Measurements from ENCODE around the gene ZNF688.
"Not testable (repeated sequence)": the region's sequence is repeated elsewhere in the genome, so short reads cannot be mapped to it uniquely, and the experiment has no call there.

ZNF688 gene

DNA sequence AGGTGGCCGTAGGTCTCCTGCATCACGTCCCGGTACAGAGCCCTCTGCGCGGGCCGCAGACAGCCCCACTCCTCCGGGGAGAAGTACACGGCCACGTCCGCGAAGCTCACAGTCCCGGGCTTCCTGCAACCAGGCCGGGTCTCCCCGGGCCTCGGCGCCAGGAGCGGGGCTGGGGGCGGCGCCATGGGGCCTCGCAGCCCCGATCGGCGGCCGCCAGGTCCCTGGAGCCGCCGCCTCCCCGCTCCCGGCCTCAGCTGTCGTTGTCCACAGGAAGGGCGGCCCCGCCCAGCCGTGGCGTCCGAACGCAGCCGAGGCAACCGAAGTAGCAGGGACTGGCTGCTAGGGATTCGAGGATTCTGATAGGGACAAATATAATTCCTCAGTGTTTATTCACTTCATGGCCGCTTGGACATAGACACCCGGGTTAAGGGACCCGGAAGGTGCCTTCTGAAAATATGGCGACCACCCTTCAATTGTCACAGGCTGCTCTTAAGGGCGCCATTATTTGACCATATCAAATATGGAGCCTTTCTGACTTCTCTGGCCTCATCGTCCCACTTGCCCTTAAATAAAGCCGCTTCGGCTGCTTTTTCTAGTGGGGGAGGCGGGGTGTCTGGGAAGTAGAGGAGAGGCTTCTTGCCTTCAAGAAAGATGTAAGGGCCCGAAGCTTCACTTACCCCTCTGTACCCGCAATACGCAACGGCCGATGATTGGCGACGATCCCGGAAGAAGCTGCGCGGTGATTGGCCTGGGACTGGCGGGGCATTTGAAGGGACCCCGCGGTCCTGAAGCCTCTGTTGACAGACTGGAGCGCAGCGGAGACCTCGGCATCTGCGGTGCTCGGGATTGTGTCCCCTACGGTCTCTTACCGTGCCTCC, at the start of gene ZNF688:
Gene ZNF688 (minus strand): TSS at position 270 of the 878 bp plus-strand sequence. CDS start 85 bp downstream, at position 185.
- peak; percentile 95 for DNase-seq

DNA sequence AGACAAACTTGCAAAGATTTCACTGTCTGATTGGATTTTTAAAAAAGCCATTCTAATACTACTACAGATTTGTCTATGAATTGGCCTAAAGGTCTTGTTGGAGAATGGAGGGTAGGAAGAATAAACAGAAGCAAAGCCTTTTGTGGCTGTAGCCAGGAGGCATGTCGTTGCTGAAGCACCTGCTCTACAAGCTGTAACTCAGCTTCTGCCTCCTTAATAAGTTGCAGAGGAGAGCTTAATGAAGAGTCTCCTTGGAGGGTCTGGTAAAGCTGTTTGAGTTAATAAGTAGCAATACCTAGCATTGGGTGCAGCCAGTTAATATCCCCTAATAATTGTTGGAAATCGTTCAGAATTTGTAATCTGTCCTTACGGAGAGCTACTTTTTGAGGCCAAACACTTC, 48.7 kb upstream of the ZNF688 start:
- DNase-seq: no peak

DNA sequence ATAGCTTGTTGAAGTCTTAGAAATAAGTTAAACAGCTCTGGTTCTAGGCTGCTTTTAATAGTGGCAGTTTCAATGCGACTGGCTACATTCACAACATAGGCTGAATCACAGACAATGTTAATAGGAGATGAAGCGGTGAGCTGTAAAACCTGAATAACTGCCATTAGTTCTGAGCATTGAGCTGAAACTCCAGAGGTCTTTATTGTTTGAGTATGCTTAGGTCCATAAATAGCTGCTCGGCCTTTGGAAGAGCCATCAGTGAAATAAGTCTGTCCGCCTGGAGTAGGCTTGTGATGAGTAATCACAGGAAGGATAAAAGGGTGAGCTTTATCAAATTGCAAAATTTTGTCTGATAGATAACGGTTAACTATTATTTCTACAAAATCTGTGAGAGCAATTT, 48.1 kb upstream of the ZNF688 start:
- DNase-seq: no peak

DNA sequence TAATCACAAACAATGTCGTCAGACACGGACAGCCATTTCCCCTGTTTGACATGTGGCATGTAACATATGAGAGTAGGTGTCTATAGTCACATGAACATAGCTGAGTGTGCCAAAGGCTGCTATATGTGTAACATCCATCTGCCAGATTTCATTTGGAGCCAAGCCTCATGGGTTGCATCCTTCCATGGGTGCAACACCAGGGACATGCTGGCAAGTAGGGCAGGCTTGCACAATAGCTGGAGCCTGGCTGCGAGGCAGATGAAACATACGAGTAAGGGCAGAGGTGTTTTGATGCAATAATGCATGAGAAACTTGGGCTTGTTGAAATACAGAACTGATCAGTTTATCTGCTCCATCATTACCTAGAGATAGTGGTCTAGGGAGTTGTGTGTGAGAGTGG, 47.7 kb upstream of the ZNF688 start:
- no peak for DNase-seq

DNA sequence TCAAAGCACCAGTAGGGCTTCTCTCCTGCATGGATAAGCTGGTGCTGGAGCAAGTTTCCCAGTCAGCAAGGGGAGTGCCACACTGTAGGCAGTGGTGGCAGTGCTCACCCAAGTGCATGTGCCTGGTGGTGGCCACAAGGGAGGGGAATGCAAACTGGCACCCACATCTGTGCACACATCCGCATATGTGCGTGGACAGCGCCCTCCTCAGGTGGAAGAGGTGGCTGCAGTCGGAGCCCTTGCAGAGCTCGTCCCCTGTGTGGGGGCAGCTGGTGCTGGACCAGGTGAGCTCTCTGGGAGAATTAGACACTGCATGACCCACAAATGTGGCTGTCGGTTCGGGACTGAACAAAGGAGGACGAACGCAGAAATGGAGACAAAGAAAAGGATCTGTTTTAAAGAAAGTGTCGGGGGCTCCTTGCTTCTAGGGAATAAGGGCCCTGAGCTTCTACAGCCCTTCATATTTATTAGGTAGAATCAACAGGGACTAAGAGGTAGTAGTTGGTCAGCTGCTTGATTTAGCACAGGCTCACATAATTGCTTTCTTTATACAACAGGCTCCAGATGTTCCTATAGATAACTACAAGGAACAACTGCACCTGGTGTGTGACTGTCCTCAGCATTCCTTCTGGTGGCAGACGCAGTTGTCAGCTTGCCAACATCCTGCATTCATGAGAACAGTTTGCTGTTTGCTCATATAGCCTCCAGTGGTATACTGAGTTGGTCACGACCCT, 44.0 kb upstream of the ZNF688 start:
- DNase-seq: peak; percentile 76

DNA sequence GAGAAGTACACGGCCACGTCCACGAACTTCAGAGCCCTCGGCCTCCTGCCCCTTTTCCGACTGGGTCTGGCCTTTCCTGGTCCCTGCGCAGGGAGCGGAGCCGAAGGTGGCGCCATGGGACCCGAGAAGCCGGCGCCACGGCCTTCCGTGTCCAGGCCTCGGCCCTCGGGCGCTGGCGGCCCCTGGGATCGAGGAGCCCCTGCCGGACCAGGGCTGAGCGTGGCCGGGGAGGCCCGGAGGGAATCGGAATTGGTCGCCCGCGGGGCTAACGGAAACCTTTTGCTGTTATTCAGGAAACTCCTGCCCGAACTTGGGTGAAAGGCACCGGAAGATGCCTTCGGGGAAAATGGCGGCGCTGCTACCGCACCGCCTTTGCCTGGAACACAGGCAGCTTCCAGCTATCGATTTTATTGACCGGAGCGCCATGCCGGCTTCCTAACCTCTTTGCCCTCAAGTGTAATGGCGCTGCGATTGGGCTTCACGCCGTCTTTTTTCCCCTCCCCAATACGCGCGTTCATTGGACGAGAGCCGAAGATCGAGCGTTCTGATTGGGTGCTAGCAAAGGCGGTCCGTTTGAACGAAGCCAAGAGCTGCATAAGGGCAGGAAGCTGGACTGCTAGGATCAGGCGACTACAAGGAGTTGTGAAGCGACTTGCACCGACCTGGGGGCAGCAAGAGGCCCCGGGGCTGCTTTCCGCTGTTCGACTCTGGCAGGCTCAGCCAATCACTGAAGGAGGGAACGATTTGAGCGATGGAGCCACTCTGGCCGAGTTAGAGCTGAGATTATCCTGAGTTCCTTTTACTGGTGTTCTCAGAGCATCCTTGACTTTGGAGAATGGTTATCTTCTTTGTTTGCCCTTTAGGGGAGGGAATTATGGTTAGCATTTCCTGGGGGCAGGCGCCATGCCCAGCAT, 38.7 kb upstream of the ZNF688 start, which contains the start of gene ZNF689:
Gene ZNF689 (minus strand): TSS at position 464 of the 914 bp plus-strand sequence. CDS start 348 bp downstream, at position 116.
- DNase-seq: peak; percentile 96

DNA sequence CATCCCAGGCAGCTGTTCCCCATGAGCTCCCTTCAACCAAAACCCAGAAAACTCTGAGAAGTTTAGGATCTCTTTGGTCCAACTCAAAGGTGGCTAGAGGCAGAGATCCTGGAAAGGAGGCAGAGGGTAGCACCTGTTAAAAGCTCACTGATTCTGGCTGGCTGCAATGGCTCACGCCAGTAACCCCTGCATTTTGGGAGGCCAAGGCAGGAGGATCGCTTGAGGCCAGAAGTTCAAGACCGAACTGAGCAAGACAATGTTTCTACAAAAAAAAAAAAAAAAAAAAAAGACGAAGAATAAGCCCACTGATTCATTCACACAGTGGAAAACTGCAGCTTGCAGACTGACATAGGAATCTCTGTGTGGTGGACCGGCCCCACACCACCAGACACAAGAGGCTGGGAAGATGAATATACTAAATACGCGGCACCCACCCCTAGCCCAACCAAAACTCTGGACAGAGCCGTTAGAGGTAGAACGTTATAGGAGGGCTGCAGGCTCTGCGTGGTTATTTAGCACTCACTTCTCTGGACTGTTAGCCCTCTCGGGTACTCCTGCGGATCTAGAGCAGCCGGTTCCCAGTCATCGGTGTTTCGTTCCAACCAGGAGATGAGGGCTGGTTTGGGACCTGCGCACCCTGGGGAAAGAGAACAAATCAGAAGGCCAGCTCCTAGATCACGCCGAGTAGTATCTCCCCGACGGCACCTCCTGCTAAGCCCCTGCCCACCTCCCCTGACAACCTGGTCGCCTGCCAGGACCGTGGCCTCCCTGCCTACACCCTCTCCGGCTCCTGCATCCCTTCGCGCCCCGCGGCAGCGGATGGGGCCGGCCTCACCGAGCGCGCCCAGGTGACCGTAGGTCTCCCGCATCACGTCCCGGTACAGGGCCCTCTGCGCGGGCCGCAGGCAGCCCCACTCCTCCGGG, 37.8 kb upstream of the ZNF688 start:
- peak; percentile 44 for DNase-seq

DNA sequence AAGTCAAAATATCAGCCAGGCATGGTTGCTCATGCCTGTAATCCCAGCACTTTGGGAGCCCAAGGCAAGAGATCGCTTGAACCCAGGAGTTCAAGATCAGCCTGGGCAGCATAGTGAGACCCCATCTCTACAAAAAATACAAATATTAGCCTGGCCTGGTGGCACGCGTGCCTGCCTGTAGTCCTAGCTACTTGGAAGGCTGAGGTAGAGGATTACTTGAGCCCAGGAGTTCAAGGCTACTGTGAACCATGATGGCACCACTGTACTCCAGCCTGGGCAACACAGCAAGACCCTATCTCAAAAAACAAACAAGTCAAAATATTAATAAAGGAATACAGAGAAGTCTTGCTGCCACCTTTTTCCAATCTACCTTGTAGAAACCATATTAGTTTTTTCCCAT, 34.5 kb upstream of the ZNF688 start:
- no peak for DNase-seq

DNA sequence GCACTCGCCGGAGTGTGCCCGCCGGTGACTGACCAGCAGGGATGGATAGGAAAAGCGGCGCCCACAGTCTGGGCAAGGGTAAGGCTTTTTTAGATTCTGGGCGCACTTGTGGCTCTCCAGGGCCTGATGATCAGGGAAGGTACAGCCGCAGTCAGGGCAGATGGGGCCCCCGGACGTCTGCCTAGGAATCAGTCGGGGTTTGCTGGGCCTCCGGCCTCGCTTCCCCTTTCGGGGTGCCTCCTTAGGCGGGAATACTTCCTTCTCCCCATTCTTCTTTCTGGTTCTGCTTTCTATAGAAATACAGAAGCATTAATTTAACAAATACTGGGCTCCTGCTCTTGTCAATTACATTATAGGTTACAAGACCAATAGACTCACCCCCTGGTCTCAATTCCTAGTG, 33.6 kb upstream of the ZNF688 start:
- DNase-seq: no peak

DNA sequence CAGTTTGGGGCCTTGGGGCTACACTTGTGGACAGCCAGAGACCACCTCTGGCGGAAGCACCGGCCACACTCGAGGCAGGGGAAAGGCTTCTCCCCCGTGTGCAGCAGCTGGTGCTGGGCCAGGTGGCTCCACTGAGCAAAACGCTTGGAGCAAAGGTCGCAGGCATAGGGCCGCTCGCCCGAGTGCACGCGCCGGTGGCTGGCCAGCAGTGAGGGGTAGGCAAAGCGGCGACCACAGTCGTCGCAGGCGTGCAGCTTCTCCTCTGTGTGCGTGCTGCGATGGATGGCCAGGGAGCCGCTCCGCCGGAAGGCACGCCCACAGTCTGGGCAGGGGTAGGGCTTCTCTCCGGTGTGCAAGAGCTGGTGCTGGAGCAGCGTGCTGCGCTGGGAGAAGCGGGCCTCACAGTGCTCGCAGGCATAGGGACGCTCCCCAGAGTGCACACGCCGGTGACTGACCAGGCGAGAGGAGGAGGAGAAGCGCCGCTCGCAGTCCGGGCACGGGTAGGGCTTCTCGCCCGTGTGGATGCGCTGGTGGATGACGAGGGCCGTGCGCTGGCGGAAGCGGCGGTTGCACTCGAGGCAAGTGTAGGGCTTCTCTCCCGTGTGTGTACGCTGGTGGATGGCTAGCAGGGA, 32.9 kb upstream of the ZNF688 start:
- no peak for DNase-seq

DNA sequence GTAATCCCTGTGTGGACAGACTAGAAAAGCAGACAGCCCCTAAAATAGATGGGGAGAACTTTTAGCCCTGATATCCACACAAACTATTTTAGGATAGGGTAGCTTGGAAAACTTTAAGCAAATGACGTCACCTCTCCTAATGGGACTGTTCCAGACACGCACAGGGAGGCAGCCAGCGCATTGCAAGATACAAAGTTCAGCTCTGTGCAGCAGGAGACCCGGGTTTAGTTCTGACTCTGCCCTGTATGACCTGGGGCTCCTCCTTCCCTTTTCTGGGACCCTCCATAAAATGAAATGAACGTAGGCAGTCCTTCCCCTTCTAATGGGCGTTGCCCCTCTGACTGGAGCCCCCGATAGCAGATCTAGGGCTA, 32.4 kb upstream of the ZNF688 start:
- DNase-seq: no peak

DNA sequence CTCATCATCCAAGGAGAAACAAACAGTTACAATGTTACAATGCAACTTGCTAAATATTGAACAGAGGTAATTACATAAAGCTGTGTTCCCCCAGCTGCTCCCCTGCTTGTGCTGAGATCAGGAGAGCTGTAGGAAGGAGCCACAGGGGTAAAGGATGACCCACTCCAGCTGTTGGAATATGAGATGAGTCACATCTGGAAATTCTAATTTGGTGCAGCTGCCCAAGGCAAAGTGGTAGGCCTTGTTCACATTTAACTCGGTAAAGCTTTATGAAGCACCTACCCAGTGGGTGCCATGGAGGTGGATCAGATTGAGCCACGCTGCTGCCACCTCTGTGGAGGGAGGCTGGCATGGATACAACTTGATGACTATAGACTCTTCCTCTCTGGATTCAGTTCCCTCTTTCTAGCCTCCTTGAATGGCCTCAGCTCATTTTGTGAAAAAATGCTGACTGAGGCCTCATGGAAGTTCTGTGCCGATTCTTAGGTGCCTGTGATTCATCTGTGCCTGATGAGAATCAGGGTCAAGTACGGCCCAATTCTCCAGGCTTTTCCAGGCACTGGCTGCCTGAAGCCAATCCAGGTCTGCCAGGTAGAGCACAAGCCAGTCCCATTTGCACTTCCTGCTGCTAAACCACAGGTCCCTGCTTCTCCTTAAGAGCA, 31.2 kb upstream of the ZNF688 start:
- no peak for DNase-seq

DNA sequence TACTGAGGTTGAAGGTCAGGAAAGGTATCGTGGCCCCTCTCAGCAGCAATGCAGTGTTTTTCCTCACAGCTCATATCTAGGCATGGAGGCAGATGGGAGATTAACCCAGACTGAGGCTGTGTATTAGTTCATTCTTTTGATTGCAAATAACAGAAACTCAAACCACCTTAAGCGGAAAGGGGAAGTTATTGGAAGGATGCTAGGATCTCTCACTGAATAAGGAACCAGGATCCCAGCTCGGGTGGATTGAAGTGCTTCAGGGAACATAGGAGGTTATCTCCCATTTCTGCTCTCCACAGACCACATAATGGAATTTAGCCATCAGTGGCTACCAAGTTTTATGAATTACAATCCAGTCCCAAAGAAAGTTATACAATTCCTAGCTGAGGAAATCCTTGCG, 30.5 kb upstream of the ZNF688 start:
- DNase-seq: no peak

DNA sequence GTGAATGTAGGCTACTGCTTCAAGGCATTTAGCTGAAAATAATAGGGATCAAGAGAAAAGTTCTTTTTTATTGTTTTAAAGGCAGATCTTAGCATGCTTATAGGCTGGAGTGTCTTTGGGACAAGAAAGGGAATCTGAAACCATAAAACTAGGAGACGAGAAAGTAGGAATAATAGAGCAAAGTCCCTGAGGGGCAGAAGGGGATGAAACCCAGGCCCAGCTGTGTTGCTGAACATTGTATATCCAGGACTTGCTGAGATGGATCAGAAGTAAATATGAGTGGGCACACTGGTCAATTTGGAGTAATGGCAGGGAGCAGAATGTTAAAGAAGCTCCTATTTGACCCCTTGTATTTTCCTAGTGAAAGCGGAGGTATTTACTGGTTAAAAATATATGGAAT, 29.4 kb upstream of the ZNF688 start:
- DNase-seq: no peak

DNA sequence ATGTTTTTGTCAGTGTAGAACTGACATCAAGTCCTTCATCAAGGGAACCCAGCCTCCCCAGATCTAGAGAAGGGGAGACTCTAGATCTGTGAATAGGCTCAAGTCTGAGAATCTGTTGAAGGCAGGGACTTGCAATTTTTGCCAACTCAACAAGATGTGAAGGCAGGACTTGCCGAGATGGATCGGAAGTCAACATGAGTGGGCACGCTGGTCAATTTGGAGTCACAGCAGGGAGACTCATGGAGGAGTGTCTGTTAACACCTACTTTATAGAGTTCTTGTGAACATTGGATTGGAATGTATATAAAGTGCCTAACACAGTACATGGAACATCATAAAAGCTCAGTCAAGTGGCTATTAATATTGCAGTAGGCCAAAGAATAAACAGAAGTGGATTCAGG, 28.7 kb upstream of the ZNF688 start:
- no peak for DNase-seq

DNA sequence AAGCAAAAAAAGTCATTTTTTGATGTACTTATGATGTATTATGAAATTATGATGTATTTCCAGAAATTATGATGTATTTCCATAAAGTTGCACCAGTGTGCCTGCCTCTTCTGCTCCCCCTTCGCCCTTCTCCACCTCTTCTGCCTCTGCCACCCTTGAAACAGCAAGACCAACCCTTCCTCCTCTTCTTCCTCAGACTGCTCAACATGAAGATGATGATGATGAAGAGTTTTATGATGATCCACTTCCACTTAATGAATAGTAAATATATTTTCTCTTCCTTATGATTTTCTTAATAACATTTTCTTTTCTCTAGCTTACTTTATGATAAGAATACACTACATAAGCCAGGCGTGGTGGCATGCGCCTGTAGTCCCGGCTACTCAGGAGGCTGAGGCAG, 21.4 kb upstream of the ZNF688 start:
- DNase-seq: no peak

DNA sequence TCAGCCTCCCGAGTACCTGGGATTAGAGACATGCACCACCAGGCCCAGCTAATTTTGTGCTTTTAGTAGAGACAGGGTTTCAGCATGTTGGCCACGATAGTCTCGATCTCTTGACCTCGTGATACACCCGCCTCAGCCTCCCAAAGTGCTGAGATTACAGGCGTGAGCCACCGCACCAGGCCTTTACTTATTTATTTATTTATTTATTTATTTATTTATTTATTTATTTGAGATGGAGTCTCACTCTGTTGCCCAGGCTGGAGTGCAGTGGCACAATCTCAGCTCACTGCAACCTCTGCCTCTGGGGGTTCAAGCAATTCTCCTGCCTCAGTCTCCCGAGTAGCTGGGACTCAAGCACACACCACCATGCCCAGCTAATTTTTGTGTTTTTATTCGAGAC, 19.4 kb upstream of the ZNF688 start:
- not testable (repeated sequence) for DNase-seq

DNA sequence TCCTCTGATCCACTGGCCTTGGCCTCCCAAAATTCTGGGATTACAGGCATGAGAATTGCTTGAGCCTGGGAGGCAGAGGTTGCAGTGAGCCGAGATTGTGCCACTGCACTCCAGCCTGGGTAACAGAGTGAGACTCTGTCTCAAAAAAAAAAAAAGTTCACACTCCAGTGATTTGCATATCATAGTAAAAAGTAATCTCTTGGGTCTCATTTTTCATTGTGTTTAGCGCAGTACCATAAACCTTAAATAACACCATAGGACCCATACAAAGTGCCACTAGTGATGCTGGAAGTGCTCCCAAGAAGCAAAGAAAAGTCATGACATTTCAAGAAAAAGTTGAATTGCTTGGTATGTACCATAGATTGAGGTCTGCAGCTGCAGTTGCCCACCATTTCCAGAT, 18.1 kb upstream of the ZNF688 start:
- DNase-seq: not testable (repeated sequence)

DNA sequence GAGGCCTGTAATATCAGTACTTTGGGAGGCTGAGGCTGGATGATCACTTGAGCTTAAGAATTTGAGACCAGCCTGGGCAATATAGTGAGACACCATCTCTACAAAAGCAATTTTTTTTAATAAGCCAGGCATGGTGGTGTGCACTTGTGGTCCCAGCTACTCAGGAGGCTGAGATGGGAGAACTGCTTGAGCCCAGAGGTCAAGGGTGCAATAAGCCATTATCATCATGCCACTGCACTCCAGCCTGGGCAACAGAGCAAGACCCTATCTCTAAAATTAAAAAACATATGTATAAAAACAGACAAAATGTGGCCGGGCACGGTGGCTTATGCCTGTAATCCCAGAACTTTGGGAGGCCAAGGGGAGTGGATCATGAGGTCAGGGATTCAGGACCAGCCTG, 17.1 kb upstream of the ZNF688 start:
- no peak for DNase-seq

DNA sequence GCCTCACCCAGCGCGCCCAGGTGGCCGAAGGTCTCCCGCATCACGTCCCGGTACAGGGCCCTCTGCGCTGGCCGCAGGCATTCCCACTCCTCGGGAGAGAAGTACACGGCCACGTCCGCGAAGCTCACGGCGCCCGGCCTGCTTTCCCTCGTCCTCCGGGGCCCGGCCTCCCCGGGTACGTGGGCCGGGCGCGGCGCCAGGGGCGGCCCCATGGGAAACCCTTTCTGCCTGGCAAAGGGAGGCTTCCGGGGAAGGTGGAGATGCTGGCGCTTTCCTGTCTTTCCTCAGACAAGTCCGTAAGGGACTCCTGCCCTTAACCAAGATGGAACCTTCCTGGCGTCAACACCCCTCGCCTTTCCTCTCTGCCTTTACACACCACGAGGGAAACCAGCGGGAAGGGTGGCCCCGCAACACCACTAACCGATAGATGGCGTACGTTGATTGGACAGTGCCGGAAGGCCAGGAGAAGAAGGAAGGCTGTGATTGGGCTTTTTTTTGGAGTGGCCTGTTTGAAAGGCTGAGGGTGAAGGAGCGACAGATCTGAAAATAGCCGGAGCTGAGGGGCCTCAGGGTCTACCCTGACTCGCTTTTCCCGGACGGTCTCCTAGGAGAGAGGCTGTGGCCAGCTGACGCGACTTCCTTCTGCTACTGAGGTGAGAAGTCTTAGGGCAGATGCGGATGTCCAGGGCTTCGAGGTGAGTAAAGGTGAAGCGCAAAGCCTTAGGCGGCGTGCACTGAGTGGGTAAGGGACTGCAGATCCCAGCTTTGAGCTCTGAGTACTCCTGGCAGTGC, 14.1 kb upstream of the ZNF688 start, which contains the start of gene ZNF785:
Gene ZNF785 (minus strand): TSS at position 298 of the 792 bp plus-strand sequence. CDS start 86 bp downstream, at position 212.
- DNase-seq: peak; percentile 95
